Fibroblast of skin of abdomen (primary cell): ENCODE results near the gene KYAT1.

Experiments used
- DNase-seq: peaks from one replicate; pipeline ENCODE4 v3.0.0-alpha.2; 2013

KYAT1 gene

GRCh38 chr9:128838338-128838737 is 43.4 kb downstream of the KYAT1 start:
- no peak for DNase-seq

- DNase-seq: no peak
Observed at GRCh38 chr9:128836509-128837145, 45.1 kb downstream of the KYAT1 start.

GRCh38 chr9:128835246-128836210 is 46.2 kb downstream of the KYAT1 start:
- DNase-seq: no peak

- DNase-seq: no peak
Observed at GRCh38 chr9:128833696-128834095, 48.1 kb downstream of the KYAT1 start.

- peak; percentile 89 for DNase-seq
Observed at GRCh38 chr9:128829477-128830251, 52.1 kb downstream of the KYAT1 start, which contains the start of gene SPOUT1. SPOUT1 (minus strand) TSS chr9:128829794; CDS start chr9:128829780, 14 bp downstream.

GRCh38 chr9:128828719-128829452 is 52.9 kb downstream of the KYAT1 start:
- DNase-seq: no peak

- DNase-seq: no peak
Observed at GRCh38 chr9:128828267-128828666, 53.5 kb downstream of the KYAT1 start.

GRCh38 chr9:128825923-128826700 is 55.6 kb downstream of the KYAT1 start:
- no peak for DNase-seq

- DNase-seq: no peak
Observed at GRCh38 chr9:128824911-128825310, 56.8 kb downstream of the KYAT1 start.

GRCh38 chr9:128823903-128824406 is 57.8 kb downstream of the KYAT1 start:
- no peak for DNase-seq

GRCh38 chr9:128823362-128823902 is 58.3 kb downstream of the KYAT1 start:
- DNase-seq: no peak

- no peak for DNase-seq
Observed at GRCh38 chr9:128822407-128823042, 59.2 kb downstream of the KYAT1 start.

- no peak for DNase-seq
Observed at GRCh38 chr9:128821584-128822406, 60.0 kb downstream of the KYAT1 start.

- DNase-seq: no peak
Observed at GRCh38 chr9:128820665-128821583, 60.8 kb downstream of the KYAT1 start.

GRCh38 chr9:128819716-128820664 is 61.8 kb downstream of the KYAT1 start:
- peak; percentile 64 for DNase-seq

- DNase-seq: no peak
Observed at GRCh38 chr9:128818839-128819715, 62.7 kb downstream of the KYAT1 start.
